ENCODE measurements around the gene STUM. TPM values are rescaled to one million over a fixed set of nuclear protein-coding genes. Genes with fewer than 3 reads are reported as not detected.

STUM gene
- total RNA-seq, 1 donor from 2014 or later, result 6.4 TPM

- Histone ChIP-seq H3K4me1 (peaks cover 34% of the 10 kb centered on the region), H3K4me3 (no peak overlapping the region), H3K36me3 (peaks cover 0 to 25% of the 10 kb centered on the region in 2 donors), H3K9me3 (no peaks in the 10 kb centered on the region), H3K27me3 (no peaks in the 10 kb centered on the region), H3K27ac (peak overlapping the region; percentile 43)
- no peak for TF ChIP-seq POLR2A (IDR thresholded peaks at IDR 0.05)
- TF ChIP-seq, protein P1, sequence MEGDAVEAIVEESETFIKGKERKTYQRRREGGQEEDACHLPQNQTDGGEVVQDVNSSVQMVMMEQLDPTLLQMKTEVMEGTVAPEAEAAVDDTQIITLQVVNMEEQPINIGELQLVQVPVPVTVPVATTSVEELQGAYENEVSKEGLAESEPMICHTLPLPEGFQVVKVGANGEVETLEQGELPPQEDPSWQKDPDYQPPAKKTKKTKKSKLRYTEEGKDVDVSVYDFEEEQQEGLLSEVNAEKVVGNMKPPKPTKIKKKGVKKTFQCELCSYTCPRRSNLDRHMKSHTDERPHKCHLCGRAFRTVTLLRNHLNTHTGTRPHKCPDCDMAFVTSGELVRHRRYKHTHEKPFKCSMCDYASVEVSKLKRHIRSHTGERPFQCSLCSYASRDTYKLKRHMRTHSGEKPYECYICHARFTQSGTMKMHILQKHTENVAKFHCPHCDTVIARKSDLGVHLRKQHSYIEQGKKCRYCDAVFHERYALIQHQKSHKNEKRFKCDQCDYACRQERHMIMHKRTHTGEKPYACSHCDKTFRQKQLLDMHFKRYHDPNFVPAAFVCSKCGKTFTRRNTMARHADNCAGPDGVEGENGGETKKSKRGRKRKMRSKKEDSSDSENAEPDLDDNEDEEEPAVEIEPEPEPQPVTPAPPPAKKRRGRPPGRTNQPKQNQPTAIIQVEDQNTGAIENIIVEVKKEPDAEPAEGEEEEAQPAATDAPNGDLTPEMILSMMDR (IDR thresholded peaks at IDR 0.05), result no peak
- no peak for TF ChIP-seq POLR2AphosphoS5 (IDR thresholded peaks at IDR 0.05; ENCODE audit: insufficient read depth in 1 of 2, low read depth in 1 of 2)
- no peak for DNase-seq (ENCODE audit: extremely low spot score in 2 of 2)
- intact Hi-C loops (cut with DNase I), result loop anchor here (5.0 kb wide), 1 partner anchor 177 kb away; no protein-coding TSS in a partner anchor
Observed at GRCh38 chr1:226650236-226650841, 101.8 kb downstream of the STUM start.

GRCh38 chr1:226651041-226651731, 102.6 kb downstream of the STUM start:
- intact Hi-C loops (cut with DNase I), result loop anchor here (5.0 kb wide), 1 partner anchor 176 kb away; no protein-coding TSS in a partner anchor
- TF ChIP-seq, protein P1 (IDR thresholded peaks at IDR 0.05), result no peak
- TF ChIP-seq POLR2A (IDR thresholded peaks at IDR 0.05), result no peak
- no peak for TF ChIP-seq POLR2AphosphoS5 (IDR thresholded peaks at IDR 0.05; ENCODE audit: insufficient read depth in 1 of 2, low read depth in 1 of 2)
- Histone ChIP-seq H3K4me3 (no peak overlapping the region), H3K36me3 (peaks cover 0 to 23% of the 10 kb centered on the region in 2 donors), H3K4me1 (peaks cover 40% of the 10 kb centered on the region), H3K27me3 (no peaks in the 10 kb centered on the region), H3K27ac (no peak overlapping the region), H3K9me3 (no peaks in the 10 kb centered on the region)
- no peak for DNase-seq (ENCODE audit: extremely low spot score in 2 of 2)

DNA sequence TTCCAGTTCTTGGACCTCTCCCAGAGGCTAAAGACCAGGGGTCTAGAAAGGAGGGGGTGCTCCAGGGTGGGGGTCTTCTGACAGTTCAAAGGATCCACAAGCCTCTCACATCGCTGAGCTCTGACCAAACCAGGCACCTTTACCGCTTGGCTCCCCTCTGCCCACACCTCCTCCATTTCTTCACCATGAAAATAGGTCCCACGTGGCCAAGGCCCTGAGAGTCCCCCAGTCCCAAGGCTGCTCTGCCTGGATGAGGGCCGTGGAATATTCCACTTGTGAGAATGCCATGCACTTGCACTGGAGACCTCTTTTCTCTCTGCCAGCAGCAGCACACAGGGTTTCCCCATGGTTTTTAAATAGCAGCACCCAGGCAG, 103.2 kb downstream of the STUM start:
- no peak for DNase-seq (ENCODE audit: extremely low spot score in 2 of 2)
- Histone ChIP-seq H3K27ac (no peak overlapping the region), H3K27me3 (no peaks in the 10 kb centered on the region), H3K4me3 (no peak overlapping the region), H3K9me3 (no peaks in the 10 kb centered on the region), H3K4me1 (peaks cover 45% of the 10 kb centered on the region), H3K36me3 (peaks cover 0 to 18% of the 10 kb centered on the region in 2 donors)
- intact Hi-C loops (cut with DNase I), result loop anchor here (5.0 kb wide), 1 partner anchor 176 kb away; no protein-coding TSS in a partner anchor
- TF ChIP-seq POLR2AphosphoS5 (IDR thresholded peaks at IDR 0.05; ENCODE audit: insufficient read depth in 1 of 2, low read depth in 1 of 2), result no peak
- no peak for TF ChIP-seq POLR2A (IDR thresholded peaks at IDR 0.05)
- TF ChIP-seq, protein P1 (IDR thresholded peaks at IDR 0.05), result no peak

GRCh38 chr1:226652613-226653012, 104.0 kb downstream of the STUM start:
- H3K4me1 ChIP-seq, result peaks cover 54% of the 10 kb centered on the region
- DNase-seq (ENCODE audit: extremely low spot score in 2 of 2), result no peak
- intact Hi-C loops (cut with DNase I), result loop anchor here (5.0 kb wide), 1 partner anchor 175 kb away; no protein-coding TSS in a partner anchor
- no peaks in the 10 kb centered on the region for H3K27me3 ChIP-seq
- TF ChIP-seq POLR2A (IDR thresholded peaks at IDR 0.05), result no peak
- TF ChIP-seq POLR2AphosphoS5 (IDR thresholded peaks at IDR 0.05; ENCODE audit: insufficient read depth in 1 of 2, low read depth in 1 of 2), result no peak
- TF ChIP-seq, protein P1 (IDR thresholded peaks at IDR 0.05), result no peak
- no peak overlapping the region for H3K4me3 ChIP-seq
- H3K27ac ChIP-seq, result no peak overlapping the region
- no peaks in the 10 kb centered on the region for H3K9me3 ChIP-seq
- peaks cover 0 to 9% of the 10 kb centered on the region in 2 donors for H3K36me3 ChIP-seq
